MCF 10A (cell line): Measurements from ENCODE around the gene LRMDA. TPM values are rescaled to one million over a fixed set of nuclear protein-coding genes. Genes with fewer than 3 reads are reported as not detected.

Experiments used
- BruUV-seq: library from RNA; stranded (reverse); fragments of 400-500 nt; replicated peaks from 2 replicates; lab custom pipeline; 2021; lab: Mats Ljungman, UMichigan
- CTCF ChIA-PET: fragments of 300-600 bp; sonication (Branson Sonifier 250); formaldehyde crosslinking; extraction: SDS; loops from one replicate; lab custom pipeline; 2021; ENCODE audit warnings: antibody characterized with exemption, inconsistent platforms; lab: Yijun Ruan, JAX
- POLR2A ChIA-PET: fragments of 300-600, 350-650 bp; sonication (Branson Sonifier 250); formaldehyde crosslinking; extraction: SDS; loops from one replicate; lab custom pipeline; 2020; ENCODE audit warnings: antibody characterized with exemption, inconsistent platforms; lab: Yijun Ruan, JAX
- DNase-seq: peaks from one replicate; pipeline ENCODE4 v3.0.0-alpha.2; 2018; ENCODE audit not compliant: unreplicated experiment
- H3K27ac Mint-ChIP-seq: one replicate; pipeline ENCODE4 v1.8.0; 2022; ENCODE audit warnings: mild to moderate bottlenecking, low read depth, mixed read lengths; ENCODE audit not compliant: unreplicated experiment
- H3K27me3 Mint-ChIP-seq: one replicate; pipeline ENCODE4 v1.8.0; 2022; ENCODE audit warnings: mixed read lengths; ENCODE audit not compliant: insufficient read depth, unreplicated experiment
- H3K36me3 Mint-ChIP-seq: one replicate; pipeline ENCODE4 v1.8.0; 2022; ENCODE audit warnings: mild to moderate bottlenecking, moderate library complexity, mixed read lengths; ENCODE audit not compliant: insufficient read depth, unreplicated experiment
- H3K4me1 Mint-ChIP-seq: one replicate; pipeline ENCODE4 v1.8.0; 2022; ENCODE audit warnings: mixed read lengths; ENCODE audit not compliant: insufficient read depth, unreplicated experiment
- H3K4me3 Mint-ChIP-seq: one replicate; pipeline ENCODE4 v1.8.0; 2022; ENCODE audit warnings: mild to moderate bottlenecking, moderate library complexity, mixed read lengths; ENCODE audit not compliant: unreplicated experiment
- H3K9me3 Mint-ChIP-seq: one replicate; pipeline ENCODE4 v1.8.0; 2022; ENCODE audit warnings: mixed read lengths; ENCODE audit not compliant: unreplicated experiment
- CTCF ChIP-seq: fragments of 200-600 bp; IDR thresholded peaks from one replicate; pipeline ENCODE4 v1.8.0; 2022; ENCODE audit warnings: antibody characterized with exemption, mild to moderate bottlenecking; ENCODE audit not compliant: unreplicated experiment
- intact Hi-C: fragments of 100-400 bp; cut with micrococcal nuclease; formaldehyde crosslinking; loops from 2 replicates; pipeline ENCODE4 v1.14.1; 2022
- total RNA-seq: library from RNA; stranded (reverse); gene quantifications from 2 replicates; pipeline ENCODE4 v1.2.3, GENCODE V29; 2022

LRMDA gene
- total RNA-seq, 1 experiment from 2014 or later = not detected

GRCh38 chr10:75538765-75539164 lies 107.3 kb downstream of the LRMDA start:
- no peak for DNase-seq
- ChIA-PET CTCF (interaction anchor here (1.1 kb wide), 1 partner anchor 144 kb away, joined by 3 read pairs; no protein-coding TSS in a partner anchor), POLR2A (interaction anchor here (0.6 kb wide), 1 partner anchor 24 kb away, joined by 4 read pairs; no protein-coding TSS in a partner anchor)
- Mint-ChIP-seq H3K36me3 (no peaks in the 10 kb centered on the region), H3K4me1 (no peaks in the 10 kb centered on the region), H3K27me3 (no peaks in the 10 kb centered on the region), H3K27ac (no peak overlapping the region), H3K4me3 (no peak overlapping the region), H3K9me3 (no peaks in the 10 kb centered on the region)
- intact Hi-C loops = loop anchor here (10.0 kb wide), 1 partner anchor 134 kb away; the partner anchor contains the start of gene ZNF503
- no peak for TF ChIP-seq CTCF
- BruUV-seq = no TSS peak

GRCh38 chr10:75540357-75540966 lies 109.0 kb downstream of the LRMDA start:
- CTCF ChIA-PET = interaction anchor here (0.6 to 0.8 kb wide), 2 partner anchors 13 to 249 kb away, joined by 3 to 4 read pairs; no protein-coding TSS in a partner anchor
- Mint-ChIP-seq H3K27ac (no peak overlapping the region), H3K9me3 (no peaks in the 10 kb centered on the region), H3K4me3 (no peak overlapping the region), H3K4me1 (no peaks in the 10 kb centered on the region), H3K27me3 (no peaks in the 10 kb centered on the region), H3K36me3 (no peaks in the 10 kb centered on the region)
- POLR2A ChIA-PET = no interaction called here
- no peak for TF ChIP-seq CTCF
- intact Hi-C loops = no loop called here
- no peak for DNase-seq
- no TSS peak for BruUV-seq

GRCh38 chr10:75540981-75541380 lies 109.6 kb downstream of the LRMDA start:
- intact Hi-C loops = no loop called here
- no peaks in the 10 kb centered on the region for H3K27me3 Mint-ChIP-seq
- no peaks in the 10 kb centered on the region for H3K4me1 Mint-ChIP-seq
- no TSS peak for BruUV-seq
- ChIA-PET CTCF (interaction anchor here (0.8 kb wide), 1 partner anchor 12 kb away, joined by 4 read pairs; no protein-coding TSS in a partner anchor), POLR2A (no interaction called here)
- H3K36me3 Mint-ChIP-seq = no peaks in the 10 kb centered on the region
- TF ChIP-seq CTCF = no peak
- no peak for DNase-seq
- no peak overlapping the region for H3K4me3 Mint-ChIP-seq
- H3K9me3 Mint-ChIP-seq = no peaks in the 10 kb centered on the region
- no peak overlapping the region for H3K27ac Mint-ChIP-seq

- CTCF ChIA-PET = interaction anchor here (0.8 kb wide), 1 partner anchor 12 kb away, joined by 4 read pairs; no protein-coding TSS in a partner anchor
- Mint-ChIP-seq H3K36me3 (no peaks in the 10 kb centered on the region), H3K9me3 (no peaks in the 10 kb centered on the region), H3K4me1 (no peaks in the 10 kb centered on the region), H3K4me3 (no peak overlapping the region), H3K27me3 (no peaks in the 10 kb centered on the region), H3K27ac (no peak overlapping the region)
- no peak for DNase-seq
- no peak for TF ChIP-seq CTCF
- BruUV-seq = no TSS peak
- POLR2A ChIA-PET = no interaction called here
- intact Hi-C loops = no loop called here
These were observed 110.0 kb downstream of the LRMDA start for GRCh38 chr10:75541411-75541810.
